DMS 273 (cell line): ENCODE data around the gene EFCAB8.

Source experiments
- DNase-seq: peaks from one replicate; lab custom pipeline; 2025; ENCODE audit not compliant: unreplicated experiment; lab: John Stamatoyannopoulos, UW

EFCAB8 gene

GRCh38 chr20:32908334-32909292 is 49.9 kb downstream of the EFCAB8 start:
- DNase-seq: no peak

DNA sequence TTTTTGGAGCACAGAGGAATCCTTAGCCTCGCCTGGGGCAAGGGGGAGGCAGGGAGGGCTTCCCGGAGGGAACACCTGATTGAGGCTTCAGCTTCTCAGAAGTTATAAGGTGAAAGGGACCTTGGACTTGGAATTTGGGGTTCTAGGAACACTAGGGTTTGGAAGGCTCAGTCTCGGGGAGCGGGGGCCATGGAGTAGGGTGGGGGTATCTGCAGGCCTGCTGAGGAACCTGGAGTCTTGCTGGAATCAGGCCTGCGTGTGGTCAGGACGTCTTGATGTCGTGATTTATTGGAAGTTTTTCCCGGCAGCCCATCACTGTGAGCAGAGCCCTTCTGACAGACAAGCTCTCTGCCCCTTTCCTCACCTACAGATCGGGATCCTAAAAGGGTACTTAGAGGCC is 50.7 kb downstream of the EFCAB8 start:
- DNase-seq: no peak

DNA sequence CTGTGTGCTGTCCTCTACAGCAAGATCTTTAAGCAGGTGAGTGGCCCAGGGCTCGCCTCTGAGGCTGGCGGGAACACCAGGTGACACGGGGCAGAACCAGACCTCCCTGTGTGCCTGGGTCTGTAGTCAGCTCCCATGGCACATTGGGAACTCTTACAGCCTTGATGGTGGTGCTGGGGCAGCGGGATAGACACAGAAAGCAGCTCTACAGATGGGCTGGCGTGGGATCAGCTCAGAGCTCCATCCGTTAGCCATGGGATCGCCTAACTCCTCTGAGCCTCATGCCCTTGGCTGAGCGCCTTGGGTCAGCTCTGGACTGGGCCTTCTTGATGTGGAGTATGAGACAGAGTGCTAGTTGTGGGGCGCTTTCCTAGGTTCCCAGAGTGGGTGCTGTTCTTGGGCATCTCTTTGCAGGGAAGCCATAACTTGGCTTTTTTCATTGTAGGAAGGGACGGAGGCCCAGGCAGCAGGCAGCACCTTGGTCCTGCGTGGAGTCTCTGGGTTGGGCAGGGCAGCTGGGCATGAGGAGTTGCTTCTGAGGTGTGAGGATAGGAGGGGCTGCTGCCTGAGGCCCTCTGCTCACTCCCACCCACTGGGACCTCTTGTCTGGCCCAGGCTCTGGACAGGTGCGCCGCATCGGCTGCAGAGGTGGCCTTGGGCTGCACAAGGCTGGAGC is 51.3 kb downstream of the EFCAB8 start:
- DNase-seq: no peak

GRCh38 chr20:32911355-32911754 is 52.6 kb downstream of the EFCAB8 start:
- DNase-seq: no peak

GRCh38 chr20:32912688-32913087 is 54.0 kb downstream of the EFCAB8 start:
- no peak for DNase-seq

- DNase-seq: no peak
Measured at GRCh38 chr20:32914031-32914430, 55.3 kb downstream of the EFCAB8 start.

DNA sequence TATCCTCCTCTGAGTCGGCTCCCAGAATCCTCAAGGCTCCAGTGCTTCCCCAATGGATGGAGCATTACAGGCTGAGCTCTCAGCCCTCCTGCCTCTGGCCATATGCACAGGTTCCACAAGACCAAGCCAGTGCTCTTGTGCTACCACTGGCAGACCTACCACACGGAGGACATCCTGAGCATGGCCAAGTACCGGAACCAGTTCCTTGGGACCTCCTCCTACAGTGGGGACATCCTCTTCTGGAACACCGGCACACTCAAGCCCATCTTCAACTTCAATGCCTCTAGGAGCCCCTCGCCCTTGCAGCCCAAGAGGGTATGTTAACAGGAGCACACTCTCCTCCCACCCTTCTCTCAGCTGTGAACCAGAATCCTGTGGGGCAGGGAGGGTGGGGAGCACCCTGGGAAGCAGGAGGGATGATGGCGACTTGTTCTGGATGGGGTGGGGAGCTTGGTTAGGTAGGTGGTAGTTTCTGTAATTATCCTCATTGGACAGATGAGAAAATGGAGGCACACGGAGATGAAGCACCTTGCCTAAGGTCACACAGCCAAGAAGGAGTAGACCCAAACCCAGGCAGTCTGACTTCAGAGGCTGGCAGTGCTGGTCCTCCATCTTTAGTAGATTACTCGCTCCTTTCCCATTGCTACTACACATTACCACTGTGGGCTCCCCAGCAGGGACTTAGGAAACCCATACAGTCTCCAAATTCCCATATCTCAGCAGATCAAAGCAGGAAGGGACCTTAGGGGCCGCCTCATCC is 58.6 kb downstream of the EFCAB8 start:
- no peak for DNase-seq

DNA sequence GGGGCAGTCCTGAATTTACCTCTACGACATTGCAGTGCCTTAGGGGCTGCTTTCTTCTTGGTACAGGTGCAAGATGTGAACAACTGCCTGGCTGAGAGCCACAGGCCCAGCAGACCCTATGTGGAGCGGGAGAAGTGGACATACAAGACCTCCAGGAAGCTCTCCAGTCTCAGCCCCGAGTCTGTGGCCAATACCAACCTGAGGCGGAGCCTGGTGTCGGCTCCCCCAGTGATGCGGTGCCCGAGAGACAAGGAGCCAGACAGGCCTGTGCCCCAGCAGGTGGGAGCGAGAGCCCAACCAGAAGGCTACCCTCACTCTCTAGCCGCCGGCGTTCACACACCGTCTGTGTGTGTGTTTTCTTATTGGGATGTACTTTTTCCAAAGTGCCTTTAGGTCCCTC is 59.6 kb downstream of the EFCAB8 start:
- no peak for DNase-seq

DNA sequence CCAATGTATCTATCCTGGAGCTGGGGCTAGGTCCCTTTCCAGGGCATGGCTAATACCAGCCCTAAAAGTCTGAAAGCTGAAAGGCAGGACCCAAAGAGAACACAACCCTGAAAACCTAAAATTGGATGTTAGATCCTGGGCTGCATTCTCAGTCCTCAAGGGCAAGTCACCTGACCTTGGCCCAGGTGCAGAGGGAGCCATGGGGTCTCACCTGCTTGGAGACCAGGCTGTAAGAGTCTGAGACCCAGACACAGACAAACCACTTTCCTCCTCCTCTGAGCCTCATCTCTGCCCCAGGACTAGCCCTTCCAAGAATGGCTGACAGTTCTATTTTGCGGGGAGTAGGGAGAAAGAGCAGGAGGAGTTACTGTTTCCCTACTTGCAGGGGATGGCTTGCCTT is 60.0 kb downstream of the EFCAB8 start:
- DNase-seq: no peak

- DNase-seq: no peak
Measured at GRCh38 chr20:32920066-32920465, 61.3 kb downstream of the EFCAB8 start.

DNA sequence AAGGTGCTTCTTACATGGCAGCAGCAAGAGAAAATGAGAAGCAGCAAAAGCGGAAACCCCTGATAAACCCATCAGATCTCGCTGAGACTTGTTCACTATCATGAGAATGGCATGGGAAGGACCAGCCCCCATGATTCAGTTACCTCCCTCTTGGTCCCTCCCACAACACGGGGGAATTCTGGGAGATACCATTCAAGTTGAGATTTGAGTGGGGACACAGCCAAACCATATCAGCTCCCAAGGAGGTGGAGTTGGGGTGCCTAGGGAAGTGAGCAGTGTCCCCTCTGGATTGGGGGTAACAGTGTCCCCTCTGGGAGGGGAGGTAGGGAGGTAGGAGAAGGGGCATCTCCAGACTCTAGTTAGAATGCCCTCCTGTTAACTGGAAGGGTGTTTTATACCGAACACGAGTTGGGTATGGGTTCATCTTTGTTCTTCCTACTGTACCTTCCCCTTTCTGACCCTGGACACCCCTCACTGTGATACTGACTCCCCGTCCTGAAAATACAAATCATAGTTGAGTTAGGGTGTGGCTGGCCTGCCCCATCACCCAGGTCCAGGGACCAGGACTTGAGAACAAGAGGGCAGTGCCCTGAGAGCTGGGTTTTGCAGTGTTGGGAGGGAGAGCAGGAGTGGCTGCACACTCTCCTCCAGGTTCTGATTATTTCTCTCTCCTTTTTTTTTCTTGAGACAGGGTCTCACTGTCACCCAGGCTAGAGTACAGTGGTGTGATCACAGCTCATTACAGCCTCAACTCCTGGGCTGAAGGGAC is 62.0 kb downstream of the EFCAB8 start:
- DNase-seq: no peak

- DNase-seq: no peak
Measured at GRCh38 chr20:32922466-32922865, 63.7 kb downstream of the EFCAB8 start.

- no peak for DNase-seq
Measured at GRCh38 chr20:32924781-32925180, 66.1 kb downstream of the EFCAB8 start.

- no peak for DNase-seq
Measured at GRCh38 chr20:32925481-32926196, 66.9 kb downstream of the EFCAB8 start.

GRCh38 chr20:32929162-32929561 is 70.4 kb downstream of the EFCAB8 start:
- DNase-seq: no peak

GRCh38 chr20:32930181-32930580 is 71.5 kb downstream of the EFCAB8 start:
- no peak for DNase-seq

DNA sequence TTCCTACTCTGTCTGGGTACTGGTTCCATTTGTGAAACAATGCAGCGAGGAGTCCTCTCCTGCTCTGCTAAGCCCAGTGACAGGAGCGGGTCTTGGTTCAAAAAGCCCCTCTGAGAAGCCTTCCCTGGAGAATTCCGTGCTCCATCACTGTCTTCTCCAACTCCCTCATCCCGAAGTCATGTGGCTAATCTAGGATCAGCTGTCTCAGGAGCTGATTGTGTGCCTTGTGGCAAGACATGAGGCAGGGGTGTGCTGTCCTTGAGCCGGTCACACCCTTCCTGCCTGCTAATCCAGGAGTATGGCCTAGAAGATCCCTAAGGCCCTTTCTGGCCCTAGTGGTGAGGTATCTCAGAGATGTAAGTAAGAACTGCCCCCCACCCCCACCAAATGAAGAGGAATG is 72.0 kb downstream of the EFCAB8 start:
- no peak for DNase-seq

GRCh38 chr20:32934580-32934979 is 75.9 kb downstream of the EFCAB8 start:
- DNase-seq: no peak

DNA sequence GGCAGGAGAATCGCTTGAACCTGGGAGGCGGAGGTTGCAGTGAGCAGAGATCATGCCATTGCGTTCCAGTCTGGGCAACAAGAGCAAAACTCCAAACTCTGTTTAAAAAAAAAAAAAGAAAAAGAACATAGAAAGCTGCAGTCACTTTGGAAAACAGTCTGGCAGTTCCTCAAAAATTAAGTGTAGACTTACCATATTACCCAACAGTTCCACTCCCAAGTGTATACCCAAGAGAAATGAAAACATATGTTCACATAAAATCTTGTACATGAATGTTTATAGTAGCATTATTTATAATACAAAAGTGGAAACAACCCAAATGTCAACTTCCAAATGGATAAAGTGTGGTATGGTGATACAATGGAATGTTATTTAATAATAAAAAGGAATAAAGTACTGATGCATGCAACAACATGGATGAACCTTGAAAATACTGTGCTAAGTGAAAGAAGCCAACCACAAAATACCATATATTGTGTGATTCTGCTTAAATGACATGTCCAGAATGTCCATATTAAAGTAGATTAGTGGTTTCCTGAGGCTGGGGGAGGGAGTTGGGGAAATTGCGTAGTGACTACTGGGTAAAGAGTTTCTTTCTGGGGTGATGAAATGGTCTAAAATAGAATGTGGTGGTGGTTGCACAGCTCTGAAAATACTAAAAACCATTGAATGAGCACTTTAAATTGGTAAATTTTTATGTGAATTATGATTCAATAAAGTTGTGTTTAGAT is 82.6 kb downstream of the EFCAB8 start:
- DNase-seq: no peak
